H1 (cell line): ENCODE results near the gene DPH5. TPM values are rescaled to one million over a fixed set of nuclear protein-coding genes. Genes with fewer than 3 reads are reported as not detected.

Experiments
- CTCF ChIA-PET: fragments of 300-600 bp; sonication (Branson Sonifier 250); formaldehyde crosslinking; loops from one replicate; lab custom pipeline; 2021; ENCODE audit not compliant: partially characterized antibody; lab: Charles Lee
- POLR2A ChIA-PET: fragments of 300-600 bp; sonication (Branson Sonifier 250); formaldehyde crosslinking; loops from one replicate; lab custom pipeline; 2021; ENCODE audit warnings: inconsistent platforms; ENCODE audit not compliant: partially characterized antibody; lab: Charles Lee
- DNase-seq, 2 experiments: peaks; one replicate each; pipeline versions ENCODE4 v3.0.0 to v3.0.0-alpha.2; 2010 to 2022; ENCODE audit warnings: low spot score in 2 of 2, low read depth in 1 of 2, mixed read lengths in 1 of 2
- FAIRE-seq: peaks from 2 replicates; lab custom pipeline; 2011; peaks lifted over from hg19 to GRCh38; lab: Jason Lieb, UNC
- H2AFZ ChIP-seq: 2 replicates; pipeline ENCODE4 v1.8.1; 2012; ENCODE audit warnings: low read length, inconsistent platforms
- H2AK5ac ChIP-seq: 2 replicates; pipeline ENCODE4 v1.6.1; 2013; ENCODE audit warnings: low read depth, low read length
- H2BK120ac ChIP-seq: replicated peaks from 2 replicates; pipeline ENCODE3; 2013; ENCODE audit warnings: low read depth, low read length, inconsistent platforms
- H2BK12ac ChIP-seq: 2 replicates; pipeline ENCODE4 v1.6.1; 2013; ENCODE audit warnings: low read depth, low read length
- H2BK15ac ChIP-seq: 2 replicates; pipeline ENCODE4 v1.6.1; 2013; ENCODE audit warnings: low read length
- H2BK20ac ChIP-seq: 2 replicates; pipeline ENCODE4 v1.6.1; 2013; ENCODE audit warnings: low read length
- H2BK5ac ChIP-seq: 2 replicates; pipeline ENCODE4 v1.6.1; 2013; ENCODE audit warnings: low read depth, low read length
- H3K14ac ChIP-seq: 2 replicates; pipeline ENCODE4 v1.6.1; 2013; ENCODE audit warnings: inconsistent platforms; ENCODE audit not compliant: insufficient read length
- H3K18ac ChIP-seq: 2 replicates; pipeline ENCODE4 v1.6.1; 2013; ENCODE audit warnings: low read length; ENCODE audit errors: extremely low read depth
- H3K23ac ChIP-seq: 2 replicates; pipeline ENCODE4 v1.6.1; 2013; ENCODE audit warnings: inconsistent platforms; ENCODE audit not compliant: insufficient read length
- H3K23me2 ChIP-seq: 2 replicates; pipeline ENCODE4 v1.6.1; 2013; ENCODE audit warnings: low read depth, low read length
- H3K27ac ChIP-seq: 2 replicates; pipeline ENCODE4 v1.6.1; 2011; ENCODE audit warnings: low read depth, low read length, inconsistent platforms
- H3K27me3 ChIP-seq, 4 experiments: replicated peaks in 1 of 4; 1 replicate in 1 of 4; 2 replicates in 3 of 4; pipeline versions ENCODE4 v1.6.1 to v1.8.1; 2011 to 2013; ENCODE audit warnings: low read length in 3 of 4, mild to moderate bottlenecking in 3 of 4, inconsistent platforms in 2 of 4, mixed read lengths in 2 of 4, moderate library complexity in 1 of 4; ENCODE audit not compliant: control insufficient read depth in 3 of 4, insufficient read depth in 3 of 4; ENCODE audit errors: extremely low read depth in 1 of 4
- H3K36me3 ChIP-seq, 4 experiments: 2 replicates each; pipeline versions ENCODE4 v1.6.1 to v1.8.1; 2011 to 2013; ENCODE audit warnings: mild to moderate bottlenecking in 4 of 4, low read length in 3 of 4, moderate library complexity in 2 of 4, control low read depth in 1 of 4, inconsistent platforms in 1 of 4; ENCODE audit not compliant: insufficient read depth in 4 of 4, control insufficient read depth in 2 of 4
- H3K4ac ChIP-seq: replicated peaks from 2 replicates; pipeline ENCODE3; 2013; ENCODE audit warnings: low read length, low read depth, mixed read lengths, inconsistent platforms; ENCODE audit not compliant: insufficient read length
- H3K4me1 ChIP-seq, 4 experiments: replicated peaks in 1 of 4; 1 replicate in 1 of 4; 2 replicates in 3 of 4; pipeline versions ENCODE4 v1.6.1 to v1.8.1; 2011 to 2013; ENCODE audit warnings: low read length in 3 of 4, inconsistent platforms in 2 of 4, mixed read lengths in 1 of 4; ENCODE audit not compliant: insufficient read depth in 4 of 4, control insufficient read depth in 3 of 4
- H3K4me2 ChIP-seq, 2 experiments: 2 replicates each; pipeline versions ENCODE4 v1.6.1 to v1.8.1; 2011 to 2013; ENCODE audit warnings: low read depth in 2 of 2, low read length in 2 of 2, control low read depth in 1 of 2, inconsistent platforms in 1 of 2, mild to moderate bottlenecking in 1 of 2; ENCODE audit not compliant: insufficient read depth in 1 of 2
- H3K4me3 ChIP-seq, 4 experiments: fragments of 200-600, 300-600 bp in 1 of 4; sonication (generic), shearing (Covaris generic), sonication (Bioruptor Twin) in 1 of 4; 2 replicates each; pipeline versions ENCODE4 v1.5.1 to v1.8.1; 2011 to 2016; ENCODE audit warnings: low read length in 4 of 4, low read depth in 3 of 4, control low read depth in 2 of 4, inconsistent platforms in 2 of 4, mild to moderate bottlenecking in 2 of 4, mixed read lengths in 1 of 4, moderate library complexity in 1 of 4; ENCODE audit not compliant: insufficient read depth in 2 of 4; ENCODE audit errors: extremely low read depth in 1 of 4
- H3K56ac ChIP-seq: replicated peaks from 2 replicates; pipeline ENCODE3; 2013; ENCODE audit warnings: low read depth, mild to moderate bottlenecking, mixed read lengths, low read length, inconsistent platforms; ENCODE audit not compliant: insufficient read length
- H3K79me1 ChIP-seq: 2 replicates; pipeline ENCODE4 v1.6.1; 2013; ENCODE audit warnings: low read depth, low read length, control low read depth
- H3K79me2 ChIP-seq, 2 experiments: 2 replicates each; pipeline versions ENCODE4 v1.6.1 to v1.8.1; 2012 to 2013; ENCODE audit warnings: low read length in 2 of 2, mild to moderate bottlenecking in 2 of 2, inconsistent platforms in 1 of 2; ENCODE audit not compliant: insufficient read depth in 2 of 2, control insufficient read depth in 1 of 2
- H3K9ac ChIP-seq, 4 experiments: replicated peaks in 1 of 4; 1 replicate in 1 of 4; 2 replicates in 3 of 4; pipeline versions ENCODE4 v1.6.1 to v1.8.1; 2011 to 2013; ENCODE audit warnings: low read depth in 3 of 4, low read length in 3 of 4, control low read depth in 2 of 4, mild to moderate bottlenecking in 2 of 4, moderate library complexity in 2 of 4, inconsistent platforms in 1 of 4; ENCODE audit errors: extremely low read depth in 1 of 4
- H3K9me3 ChIP-seq, 2 experiments: 2 replicates each; pipeline versions ENCODE4 v1.6.1 to v1.8.1; 2012 to 2013; ENCODE audit warnings: mild to moderate bottlenecking in 2 of 2, moderate library complexity in 2 of 2, control low read depth in 1 of 2, inconsistent platforms in 1 of 2, low read depth in 1 of 2, low read length in 1 of 2, mixed read lengths in 1 of 2; ENCODE audit not compliant: insufficient read depth in 2 of 2
- H4K20me1 ChIP-seq, 2 experiments: replicated peaks in 1 of 2; 2 replicates each; pipeline versions ENCODE3 to v1.8.1; 2011 to 2013; ENCODE audit warnings: inconsistent platforms in 2 of 2, low read length in 2 of 2, mild to moderate bottlenecking in 1 of 2; ENCODE audit not compliant: insufficient read depth in 2 of 2, control insufficient read depth in 1 of 2
- H4K5ac ChIP-seq: 2 replicates; pipeline ENCODE4 v1.6.1; 2013; ENCODE audit warnings: low read length, low read depth, mixed read lengths, inconsistent platforms; ENCODE audit not compliant: insufficient read length
- H4K8ac ChIP-seq: 2 replicates; pipeline ENCODE4 v1.8.0; 2013; ENCODE audit warnings: mild to moderate bottlenecking, moderate library complexity, low read length, inconsistent platforms; ENCODE audit not compliant: insufficient read depth; ENCODE audit errors: extremely low read depth
- H4K91ac ChIP-seq: replicated peaks from 2 replicates; pipeline ENCODE3; 2013; ENCODE audit warnings: low read length, mixed read lengths, inconsistent platforms; ENCODE audit not compliant: insufficient read length
- ASH2L ChIP-seq: fragments of 200-600, 300-600 bp; sonication (generic); IDR thresholded peaks from one replicate; pipeline ENCODE4 v1.7.1; 2017; ENCODE audit warnings: low read length
- BCL11A ChIP-seq, 2 experiments: IDR thresholded peaks; one replicate each; pipeline ENCODE4 v1.6.1; 2011; ENCODE audit warnings: low read depth in 2 of 2, low read length in 2 of 2, mild to moderate bottlenecking in 2 of 2
- CTBP2 ChIP-seq: IDR thresholded peaks from 2 replicates; pipeline ENCODE4 v1.7.0; 2011; ENCODE audit warnings: borderline replicate concordance, mild to moderate bottlenecking, moderate library complexity, mixed read lengths, low read length; ENCODE audit not compliant: insufficient read depth, insufficient read length
- FOSL1 ChIP-seq: IDR thresholded peaks from 2 replicates; pipeline ENCODE4 v1.6.1; 2011; ENCODE audit warnings: mild to moderate bottlenecking, low read depth, low read length, moderate library complexity; ENCODE audit not compliant: insufficient read depth
- GTF2F1 ChIP-seq: IDR thresholded peaks from 2 replicates; pipeline ENCODE4 v1.6.1; 2012; ENCODE audit warnings: low read depth, low read length, improper control_type of control experiment, borderline replicate concordance
- KDM1A ChIP-seq: fragments of 200-600, 300-600 bp; sonication (generic); IDR thresholded peaks from 2 replicates; pipeline ENCODE4 v1.7.1; 2016; ENCODE audit warnings: mild to moderate bottlenecking, low read length, borderline replicate concordance
- RNF2 ChIP-seq: fragments of 200-900, 300-1000 bp; sonication (generic); IDR thresholded peaks from 2 replicates; pipeline ENCODE4 v1.7.1; 2016; ENCODE audit warnings: borderline replicate concordance, low read depth, mild to moderate bottlenecking, antibody characterized with exemption, low read length; ENCODE audit not compliant: poor library complexity, severe bottlenecking; ENCODE audit errors: missing control alignments
- SIRT6 ChIP-seq: IDR thresholded peaks from one replicate; pipeline ENCODE4 v1.7.1; 2012; ENCODE audit warnings: low read length, inconsistent platforms
- SP1 ChIP-seq: IDR thresholded peaks from 2 replicates; pipeline ENCODE4 v1.6.1; 2011; ENCODE audit warnings: low read depth, low read length
- SP2 ChIP-seq: IDR thresholded peaks from 2 replicates; pipeline ENCODE4 v1.6.1; 2012; ENCODE audit warnings: mild to moderate bottlenecking, low read length, inconsistent platforms
- TEAD4 ChIP-seq: IDR thresholded peaks from 2 replicates; pipeline ENCODE4 v1.6.1; 2012; ENCODE audit warnings: low read depth, low read length, inconsistent platforms, mixed read lengths
- WGBS, 2 experiments: shearing (Covaris generic) in 1 of 2; methylation state at CpG; one replicate each; pipeline versions ENCODE4 v1.1.6 to v1.1.7; 2013 to 2015; ENCODE audit warnings: low lambda C conversion rate in 2 of 2, mixed read lengths in 2 of 2, inconsistent platforms in 1 of 2, low coverage in 1 of 2, missing lambda C conversion rate in 1 of 2; ENCODE audit not compliant: insufficient replicate concordance in 2 of 2, insufficient coverage in 1 of 2, insufficient read length in 1 of 2; ENCODE audit errors: extremely low coverage in 1 of 2, missing lambda C conversion rate in 1 of 2; 5-methylcytosine and 5-hydroxymethylcytosine counted together
- polyA plus RNA-seq, 7 experiments: library from polyadenylated mRNA; depleted of rRNA in 3 of 7; stranded (reverse) in 5 of 7; unstranded in 2 of 7; fragments of >200 nt in 5 of 7; fragments of 200-250 nt in 2 of 7; gene quantifications; 1 replicate in 5 of 7; 2 replicates in 1 of 7; 4 replicates in 1 of 7; pipeline versions ENCODE4 v1.2.1 to v1.2.3, GENCODE V29; 2011 to 2013; ENCODE audit warnings: missing spikeins in 2 of 7, mixed read lengths in 2 of 7
- total RNA-seq: library from RNA; stranded (reverse); fragmentation: NEBNext Ultra II Directional; extraction: Animal tissue kit (Norgen Biotek cat#: 25700); gene quantifications from 2 replicates; pipeline ENCODE4 v1.2.1, GENCODE V29; 2021
- TF ChIP-seq, protein P1 (sequence below): IDR thresholded peaks from 2 replicates; pipeline ENCODE4 v1.6.1; 2012; ENCODE audit warnings: low read length, inconsistent platforms

Gene DPH5
- total and polyA plus RNA-seq, 2 of the 8 experiments (the other 6 are each of a cell fraction or from before 2014, with no cell fraction given) = 67.7 to 106 TPM

- no peak overlapping the region for H3K27ac ChIP-seq
- H4K91ac ChIP-seq = no peak overlapping the region
- H3K27me3 ChIP-seq = no peaks in the 10 kb centered on the region
- no peak overlapping the region for H2AFZ ChIP-seq
- H3K79me1 ChIP-seq = no peaks in the 10 kb centered on the region
- H4K8ac ChIP-seq = no peak overlapping the region
- H3K23ac ChIP-seq = no peak overlapping the region
- no peaks in the 10 kb centered on the region for H3K36me3 ChIP-seq
- H4K5ac ChIP-seq = no peak overlapping the region
- DNase-seq (no peak), FAIRE-seq (no peak)
- H3K9me3 ChIP-seq = no peaks in the 10 kb centered on the region
- no peaks in the 10 kb centered on the region for H4K20me1 ChIP-seq
- no peak overlapping the region for H3K4me2 ChIP-seq
- H3K4me1 ChIP-seq = peaks cover 0 to 4% (median 0%) of the 10 kb centered on the region in 4 experiments; a peak in 2 of 7 replicates
- no peaks in the 10 kb centered on the region for H3K23me2 ChIP-seq
- H3K4me3 ChIP-seq = no peak overlapping the region
- no peak overlapping the region for H2BK12ac ChIP-seq
- CTCF ChIA-PET = no interaction called here
- WGBS, 2 experiments = 88% methylated on average over 2 of the region's 2 CpGs; no CpG with 5 or more reads in 1 of the 2 experiments
- POLR2A ChIA-PET = no interaction called here
- no peak overlapping the region for H2AK5ac ChIP-seq
- no peak overlapping the region for H3K18ac ChIP-seq
- H3K79me2 ChIP-seq = no peaks in the 10 kb centered on the region
- H3K56ac ChIP-seq = no peak overlapping the region
- TF ChIP-seq TEAD4 (no peak), ASH2L (no peak), KDM1A (no peak), BCL11A (IDR thresholded peaks at IDR 0.05; ENCODE audit: low read depth in 2 of 2, low read length in 2 of 2) (no peak), GTF2F1 (no peak), RNF2 (no peak), SIRT6 (no peak), SP1 (no peak), FOSL1 (no peak), CTBP2 (no peak), SP2 (no peak)
- TF ChIP-seq, protein P1, sequence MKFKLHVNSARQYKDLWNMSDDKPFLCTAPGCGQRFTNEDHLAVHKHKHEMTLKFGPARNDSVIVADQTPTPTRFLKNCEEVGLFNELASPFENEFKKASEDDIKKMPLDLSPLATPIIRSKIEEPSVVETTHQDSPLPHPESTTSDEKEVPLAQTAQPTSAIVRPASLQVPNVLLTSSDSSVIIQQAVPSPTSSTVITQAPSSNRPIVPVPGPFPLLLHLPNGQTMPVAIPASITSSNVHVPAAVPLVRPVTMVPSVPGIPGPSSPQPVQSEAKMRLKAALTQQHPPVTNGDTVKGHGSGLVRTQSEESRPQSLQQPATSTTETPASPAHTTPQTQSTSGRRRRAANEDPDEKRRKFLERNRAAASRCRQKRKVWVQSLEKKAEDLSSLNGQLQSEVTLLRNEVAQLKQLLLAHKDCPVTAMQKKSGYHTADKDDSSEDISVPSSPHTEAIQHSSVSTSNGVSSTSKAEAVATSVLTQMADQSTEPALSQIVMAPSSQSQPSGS = no peak
- H3K14ac ChIP-seq = no peak overlapping the region
- no peak overlapping the region for H3K4ac ChIP-seq
- no peak overlapping the region for H2BK120ac ChIP-seq
- no peak overlapping the region for H2BK20ac ChIP-seq
- H2BK5ac ChIP-seq = no peak overlapping the region
- H2BK15ac ChIP-seq = no peak overlapping the region
- H3K9ac ChIP-seq = no peak overlapping the region
Observed at GRCh38 chr1:101064697-101065096, 39.1 kb upstream of the DPH5 start.
